Kidney tubule cell (primary cell): ENCODE results near the gene MECR.

Source experiments
- DNase-seq: peaks from one replicate; pipeline ENCODE4 v3.0.0-alpha.2; 2018; ENCODE audit warnings: low spot score

The MECR gene, protein sequence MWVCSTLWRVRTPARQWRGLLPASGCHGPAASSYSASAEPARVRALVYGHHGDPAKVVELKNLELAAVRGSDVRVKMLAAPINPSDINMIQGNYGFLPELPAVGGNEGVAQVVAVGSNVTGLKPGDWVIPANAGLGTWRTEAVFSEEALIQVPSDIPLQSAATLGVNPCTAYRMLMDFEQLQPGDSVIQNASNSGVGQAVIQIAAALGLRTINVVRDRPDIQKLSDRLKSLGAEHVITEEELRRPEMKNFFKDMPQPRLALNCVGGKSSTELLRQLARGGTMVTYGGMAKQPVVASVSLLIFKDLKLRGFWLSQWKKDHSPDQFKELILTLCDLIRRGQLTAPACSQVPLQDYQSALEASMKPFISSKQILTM

DNA sequence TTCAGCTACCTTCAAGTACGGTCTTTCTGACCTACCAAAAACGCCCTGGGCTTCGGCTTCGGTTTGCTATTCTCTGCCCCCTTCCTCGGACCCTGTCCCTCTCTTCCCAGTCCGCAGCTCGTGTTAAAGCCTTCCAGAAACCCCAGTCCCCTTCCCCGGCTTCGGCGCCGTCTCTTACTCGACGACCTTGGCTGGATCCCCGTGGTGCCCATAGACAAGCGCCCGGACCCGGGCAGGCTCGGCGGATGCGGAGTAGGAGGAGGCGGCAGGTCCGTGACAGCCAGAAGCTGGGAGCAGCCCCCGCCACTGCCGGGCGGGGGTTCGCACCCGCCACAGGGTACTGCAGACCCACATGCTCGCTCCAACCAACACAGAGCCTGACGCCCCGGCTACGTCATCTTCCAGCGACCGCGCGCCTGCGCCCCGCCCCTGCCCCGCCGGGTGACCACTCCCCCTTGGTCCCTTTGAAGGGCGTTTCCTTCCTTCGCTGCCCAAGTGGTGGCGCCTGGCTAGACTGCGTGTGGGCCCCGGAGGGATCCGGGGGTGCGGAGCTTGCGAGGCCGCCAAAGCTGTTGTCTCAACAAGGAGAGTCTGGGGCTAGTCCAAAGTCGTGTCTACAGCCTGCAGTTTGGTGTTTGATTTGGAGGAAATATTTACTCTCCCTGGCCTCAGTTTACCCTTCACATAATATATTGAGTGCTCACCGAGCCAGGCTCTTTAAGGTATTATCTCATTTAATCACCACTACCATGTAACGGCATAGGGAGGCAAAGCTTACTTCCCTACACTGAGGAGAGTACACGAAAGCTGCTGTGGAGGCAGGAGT is at the start of gene MECR:
Gene MECR, minus strand, starts transcription at position 382 of the 826 bp plus-strand sequence. Its CDS starts 28 bp downstream, at position 354.
- DNase-seq, result peak; percentile 90

DNA sequence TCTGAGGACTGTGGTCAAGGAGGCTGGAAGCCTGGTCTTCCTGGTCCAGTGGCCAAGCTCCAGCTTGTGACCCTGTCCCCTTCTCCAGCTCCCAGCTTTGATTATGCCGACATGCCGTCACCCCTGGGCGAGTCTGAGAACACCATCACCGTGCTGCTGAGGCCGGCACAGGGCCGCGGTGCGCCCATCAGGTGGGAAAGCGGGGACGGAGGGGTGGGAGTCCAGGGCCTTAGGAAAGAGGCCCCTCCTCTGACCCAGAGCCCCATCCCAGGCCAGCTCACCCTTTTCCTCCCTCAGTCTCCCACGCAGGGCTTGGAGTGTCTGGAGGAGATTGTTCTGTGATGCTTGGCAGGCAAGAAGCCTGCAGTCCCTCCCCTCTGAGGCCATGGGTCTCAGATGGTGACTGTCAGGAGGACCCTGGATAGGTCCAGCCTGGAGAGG is 49.2 kb upstream of the MECR start:
- DNase-seq, result no peak

DNA sequence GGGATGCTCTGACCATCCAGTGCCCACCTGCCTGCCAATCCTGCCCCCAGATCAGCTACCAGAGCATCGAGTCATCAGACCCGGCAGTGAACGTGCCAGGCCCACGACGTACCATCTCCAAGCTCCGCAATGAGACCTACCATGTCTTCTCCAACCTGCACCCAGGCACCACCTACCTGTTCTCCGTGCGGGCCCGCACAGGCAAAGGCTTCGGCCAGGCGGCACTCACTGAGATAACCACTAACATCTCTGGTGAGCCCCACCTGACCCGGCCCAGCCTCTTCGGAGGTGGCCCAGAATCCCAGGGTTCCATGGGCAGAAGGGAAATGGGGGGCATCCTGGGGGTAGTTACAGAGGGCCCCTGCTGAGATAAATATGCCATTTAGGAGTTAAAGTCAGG is 48.7 kb upstream of the MECR start:
- DNase-seq, result no peak

DNA sequence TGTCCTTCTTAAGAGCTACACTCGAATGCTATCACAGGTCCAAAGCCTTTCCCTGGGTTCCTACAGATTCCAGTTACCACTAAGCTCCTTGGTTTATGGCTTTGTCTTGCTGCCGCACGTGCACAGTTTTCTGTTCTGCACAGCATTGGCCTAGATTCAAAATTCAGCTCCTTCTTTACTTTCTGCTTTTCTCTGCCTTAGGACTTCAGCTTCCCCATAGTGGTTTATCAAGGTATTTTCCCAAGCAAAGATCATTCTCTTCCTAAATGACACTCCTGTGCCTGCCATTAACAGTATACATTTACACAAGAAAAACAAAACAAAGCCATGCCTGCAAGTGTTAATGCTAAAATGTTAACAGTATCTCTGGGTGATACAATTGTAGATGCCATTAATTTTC is 47.4 kb upstream of the MECR start:
- no peak for DNase-seq

DNA sequence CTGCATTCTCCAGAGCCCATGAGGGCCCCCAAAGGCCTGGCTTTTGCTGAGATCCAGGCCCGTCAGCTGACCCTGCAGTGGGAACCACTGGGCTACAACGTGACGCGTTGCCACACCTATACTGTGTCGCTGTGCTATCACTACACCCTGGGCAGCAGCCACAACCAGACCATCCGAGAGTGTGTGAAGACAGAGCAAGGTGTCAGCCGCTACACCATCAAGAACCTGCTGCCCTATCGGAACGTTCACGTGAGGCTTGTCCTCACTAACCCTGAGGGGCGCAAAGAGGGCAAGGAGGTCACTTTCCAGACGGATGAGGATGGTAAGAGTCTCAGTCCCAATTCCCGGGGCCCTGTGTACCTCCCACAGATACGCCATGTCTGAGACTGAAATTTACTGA is 44.7 kb upstream of the MECR start:
- DNase-seq, result no peak

DNA sequence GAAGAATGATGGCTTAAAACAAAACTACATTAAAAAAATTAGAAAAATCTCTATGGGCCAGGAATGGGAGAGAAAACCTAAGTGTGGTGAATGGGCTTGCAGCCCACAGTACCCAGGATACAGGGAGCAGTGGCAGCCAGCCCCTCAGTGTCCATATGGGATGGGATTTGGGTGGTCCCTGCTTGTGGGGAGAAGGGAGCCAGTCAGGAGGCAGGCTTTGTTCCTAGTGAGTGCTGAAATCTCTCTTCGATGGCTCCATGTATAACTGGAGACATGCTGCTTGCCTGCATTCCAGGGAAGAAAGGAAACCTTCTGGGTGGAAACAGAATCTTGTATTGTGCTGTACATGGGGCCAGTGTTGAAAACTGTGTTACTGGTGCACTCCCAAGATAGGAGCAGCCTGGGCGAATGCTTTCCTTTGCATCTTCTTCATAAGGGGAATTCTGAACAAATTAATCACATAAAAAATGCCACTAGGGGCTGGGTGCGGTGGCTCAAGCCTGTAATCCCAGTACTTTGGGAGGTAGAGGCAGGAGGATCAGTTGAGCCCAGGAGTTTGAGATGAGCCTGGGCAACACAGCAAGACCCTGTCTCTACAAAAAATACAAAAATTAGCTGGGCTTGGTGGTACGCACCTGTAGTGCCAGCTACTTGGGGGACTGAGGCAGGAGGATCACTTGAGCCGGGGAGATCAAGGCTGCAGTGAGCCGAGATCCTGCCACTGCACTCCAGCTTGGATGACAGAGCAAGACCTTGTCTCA is 41.6 kb upstream of the MECR start:
- no peak for DNase-seq

DNA sequence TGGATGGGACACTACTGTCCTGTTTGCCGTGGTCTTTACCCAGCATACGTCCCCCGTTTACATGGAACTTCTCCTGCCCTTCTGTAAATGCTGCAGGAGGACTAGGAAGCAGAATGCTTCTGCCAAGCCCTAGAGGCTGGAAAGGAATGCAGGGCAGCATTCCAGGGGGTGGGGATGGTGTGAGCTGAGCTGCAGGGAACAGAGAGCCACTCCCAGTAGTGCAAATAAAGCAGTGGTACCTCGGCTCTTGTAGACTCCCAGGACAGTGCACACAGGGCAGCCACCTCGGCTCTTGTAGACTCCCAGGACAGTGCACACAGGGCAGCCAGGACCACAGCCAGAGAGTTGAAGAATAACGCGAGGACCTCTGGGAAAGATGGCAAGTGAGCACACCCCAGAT is 41.0 kb upstream of the MECR start:
- peak; percentile 62 for DNase-seq

DNA sequence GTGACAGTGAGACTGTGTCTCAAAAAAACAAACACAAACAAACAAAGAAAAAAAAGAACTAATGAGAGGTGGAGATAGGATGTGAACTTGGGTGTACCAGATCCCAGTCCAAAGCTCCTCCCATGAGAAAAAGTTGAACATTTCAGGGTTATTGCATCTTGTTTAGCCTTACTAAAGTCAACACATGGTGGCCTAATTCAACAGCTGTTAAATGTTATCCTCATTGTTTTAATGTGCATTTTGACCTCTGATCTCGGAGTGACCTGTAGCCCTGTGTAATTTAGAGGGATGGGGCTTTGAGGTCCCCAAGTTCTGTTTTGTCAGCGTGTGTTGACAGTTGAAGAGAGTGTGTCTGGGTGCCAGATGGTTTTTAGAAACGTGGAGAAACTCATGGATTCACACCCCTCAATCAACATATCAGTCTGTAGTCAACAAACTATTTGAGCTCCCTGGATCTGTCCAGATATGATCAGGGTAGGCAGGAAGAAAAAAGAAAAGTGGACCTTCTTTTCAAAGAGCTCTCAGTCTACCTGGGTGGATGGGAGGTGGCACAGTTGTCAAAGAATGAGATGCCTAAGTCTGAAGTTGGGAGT is 40.3 kb upstream of the MECR start:
- no peak for DNase-seq

DNA sequence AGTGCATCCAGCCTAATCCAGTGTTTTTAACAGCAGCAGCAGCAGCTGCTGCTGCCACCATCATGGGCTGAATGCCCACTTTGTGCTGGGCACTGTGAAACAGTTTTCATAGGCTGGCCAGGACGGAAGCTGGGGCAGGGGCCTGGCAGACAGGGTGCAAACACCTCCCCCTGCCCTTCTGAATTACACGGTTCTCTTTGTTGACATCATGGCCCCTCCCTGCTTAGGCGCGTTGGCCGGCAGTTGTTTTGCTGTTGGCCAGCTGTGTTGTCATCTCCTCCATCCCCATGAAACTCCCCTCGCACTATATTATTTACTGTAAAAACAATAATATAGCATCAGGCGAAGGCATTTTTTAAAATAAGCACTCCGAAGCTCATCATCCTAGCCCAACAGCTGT is 38.6 kb upstream of the MECR start:
- no peak for DNase-seq

DNA sequence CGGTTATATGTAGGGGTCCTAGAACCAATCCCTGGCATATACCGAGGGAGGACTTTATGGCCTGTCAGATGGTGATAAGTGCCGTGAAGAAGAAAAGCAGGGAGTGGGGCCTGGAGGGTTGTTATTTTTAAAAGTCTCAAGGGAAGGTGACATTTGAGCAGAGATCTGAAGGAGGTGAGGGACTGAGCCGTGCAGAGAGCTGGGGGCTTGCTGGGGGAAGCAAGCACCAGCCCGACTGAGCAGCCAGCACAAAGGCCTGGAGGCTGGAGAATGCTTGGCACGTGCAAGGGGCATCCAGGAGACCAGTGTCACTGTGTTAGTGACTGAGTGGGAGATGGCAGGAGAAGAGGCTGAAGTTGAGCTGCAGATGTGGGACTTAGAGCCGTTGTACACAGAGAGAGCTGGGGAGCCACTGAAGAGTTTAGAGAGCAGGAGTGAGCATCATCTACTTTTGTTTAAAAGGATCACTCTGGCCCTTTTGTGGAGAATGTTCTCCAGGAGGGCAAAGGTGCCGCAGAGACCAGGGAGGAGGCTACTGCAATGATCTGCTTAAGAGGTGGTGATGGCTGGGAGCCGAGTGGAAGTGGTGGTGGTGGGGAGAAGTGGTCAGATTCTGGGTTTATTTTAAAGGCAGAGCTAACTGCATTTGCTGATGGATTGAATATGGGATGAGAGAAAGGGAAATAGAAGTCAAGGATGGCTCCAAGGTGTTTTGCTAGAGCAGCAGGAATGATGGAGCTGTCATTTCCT is 36.8 kb upstream of the MECR start:
- DNase-seq, result no peak

DNA sequence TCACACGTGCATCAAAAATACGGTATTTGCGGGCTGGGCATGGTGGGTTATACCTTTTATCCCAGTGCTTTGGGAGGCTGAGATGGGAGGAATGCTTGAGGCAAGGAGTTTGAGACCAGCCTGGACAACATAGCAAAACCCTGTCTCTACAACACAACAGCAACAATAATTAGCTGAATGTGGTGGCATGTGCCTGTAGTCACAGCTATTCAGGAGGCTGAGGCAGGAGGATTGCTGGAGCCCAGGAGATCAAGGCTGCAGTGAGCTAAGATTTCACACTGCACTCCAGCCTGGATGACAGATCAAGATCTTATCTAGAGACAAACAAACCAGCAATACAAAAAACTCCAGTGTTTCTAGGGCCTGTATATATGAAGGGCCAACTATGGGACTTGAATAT is 36.2 kb upstream of the MECR start:
- DNase-seq, result no peak

DNA sequence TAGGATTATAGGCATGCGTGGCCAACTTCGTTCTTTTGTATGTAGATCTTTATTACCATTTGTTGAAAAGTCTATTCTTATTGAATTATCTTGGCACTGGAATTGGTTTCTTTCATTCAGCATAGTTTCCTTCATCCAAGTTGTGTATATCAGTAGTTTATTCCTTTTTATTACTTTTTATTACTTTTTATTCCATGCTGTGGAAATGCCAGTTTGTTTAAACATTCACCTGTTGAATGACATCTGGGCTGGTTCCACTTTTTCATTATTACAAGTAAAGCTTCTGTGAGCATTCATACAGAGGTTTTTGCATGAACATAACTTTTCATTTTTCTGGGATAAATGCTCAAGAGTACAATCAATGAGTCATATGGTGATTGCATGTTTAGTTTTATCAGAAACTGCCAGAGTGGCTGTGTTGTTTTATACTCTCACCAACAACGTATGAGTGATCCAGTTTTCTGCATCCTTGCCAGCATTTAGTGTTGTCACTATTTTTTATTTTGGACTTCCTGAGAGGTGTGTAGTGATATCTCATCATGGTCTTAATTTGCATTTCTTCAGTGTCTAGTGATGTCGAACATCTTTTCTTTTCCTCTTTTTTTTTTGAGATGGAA is 34.1 kb upstream of the MECR start:
- DNase-seq, result no peak

DNA sequence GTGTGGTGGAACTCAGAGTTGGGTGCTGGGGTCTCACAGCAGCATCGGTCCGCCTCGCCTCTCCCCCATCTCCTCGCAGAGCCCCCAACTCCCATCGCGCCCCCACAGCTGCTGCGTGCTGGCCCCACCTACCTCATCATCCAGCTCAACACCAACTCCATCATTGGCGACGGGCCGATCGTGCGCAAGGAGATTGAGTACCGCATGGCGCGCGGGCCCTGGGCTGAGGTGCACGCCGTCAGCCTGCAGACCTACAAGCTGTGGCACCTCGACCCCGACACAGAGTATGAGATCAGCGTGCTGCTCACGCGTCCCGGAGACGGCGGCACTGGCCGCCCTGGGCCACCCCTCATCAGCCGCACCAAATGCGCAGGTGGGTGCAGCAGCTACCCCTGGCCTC is 29.8 kb upstream of the MECR start:
- no peak for DNase-seq

DNA sequence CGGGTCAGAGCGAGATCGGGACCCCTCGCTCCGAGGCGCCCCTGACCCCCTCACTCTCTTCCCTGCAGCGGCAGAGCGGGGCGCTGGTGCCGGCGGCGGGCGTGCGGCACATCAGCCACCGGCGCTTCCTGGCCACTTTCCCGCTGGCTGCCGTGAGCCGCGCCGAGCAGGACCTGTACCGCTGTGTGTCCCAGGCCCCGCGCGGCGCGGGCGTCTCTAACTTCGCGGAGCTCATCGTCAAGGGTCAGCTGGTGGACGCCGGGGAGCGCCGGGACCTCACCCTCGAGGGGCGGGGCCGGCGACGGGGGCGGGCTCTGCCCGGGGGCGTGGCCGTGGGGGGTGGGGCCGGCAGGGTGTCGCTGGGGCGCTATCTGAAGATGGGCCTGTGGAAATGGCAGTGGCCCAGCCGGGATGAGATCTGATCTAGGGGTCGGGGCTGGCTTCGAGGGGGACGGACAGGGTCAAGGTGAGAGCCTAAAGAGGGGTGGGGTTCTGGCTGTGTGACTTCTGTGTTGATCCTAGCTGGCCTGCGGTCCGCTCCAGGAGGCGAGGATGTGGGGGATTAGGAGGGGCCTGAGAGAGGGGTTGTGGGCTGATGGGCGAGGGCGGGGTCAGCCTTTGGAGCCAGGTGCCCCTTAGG is 29.2 kb upstream of the MECR start:
- DNase-seq, result peak; percentile 44

DNA sequence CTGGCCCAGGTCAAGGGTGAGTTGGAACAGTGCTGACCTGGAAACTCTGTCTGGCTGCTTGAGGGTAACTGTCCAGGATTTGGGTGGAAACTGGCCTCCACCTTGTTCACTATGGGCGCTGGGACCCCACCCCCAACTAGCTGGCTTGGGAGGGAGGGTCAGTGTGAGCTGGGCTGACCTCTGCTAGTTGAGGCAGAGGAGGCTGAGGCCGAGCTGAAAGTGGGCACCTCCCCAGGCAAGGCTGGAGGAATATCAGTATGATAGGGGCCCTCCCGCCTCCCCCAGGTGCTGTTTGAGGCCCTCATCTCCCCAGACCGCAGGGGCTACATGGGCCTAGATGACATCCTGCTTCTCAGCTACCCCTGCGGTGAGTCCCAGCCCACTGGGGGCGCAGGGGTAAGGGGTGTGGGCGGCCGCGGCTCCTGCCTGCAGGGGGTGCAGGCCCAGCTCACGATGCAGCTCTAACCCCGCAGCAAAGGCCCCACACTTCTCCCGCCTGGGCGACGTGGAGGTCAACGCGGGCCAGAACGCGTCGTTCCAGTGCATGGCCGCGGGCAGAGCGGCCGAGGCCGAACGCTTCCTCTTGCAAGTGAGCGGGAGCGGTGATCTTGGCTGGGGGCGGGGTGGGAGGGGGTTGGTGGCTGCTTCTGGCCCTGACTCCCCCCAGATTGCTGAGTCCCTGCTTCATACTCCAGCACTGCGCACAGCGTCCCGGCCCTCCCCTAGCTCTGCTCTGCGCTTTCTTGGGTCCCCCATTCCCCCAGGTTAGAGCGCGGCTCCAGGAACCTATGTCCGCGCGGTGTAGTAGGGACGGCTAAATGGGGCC is 28.5 kb upstream of the MECR start:
- DNase-seq, result no peak

DNA sequence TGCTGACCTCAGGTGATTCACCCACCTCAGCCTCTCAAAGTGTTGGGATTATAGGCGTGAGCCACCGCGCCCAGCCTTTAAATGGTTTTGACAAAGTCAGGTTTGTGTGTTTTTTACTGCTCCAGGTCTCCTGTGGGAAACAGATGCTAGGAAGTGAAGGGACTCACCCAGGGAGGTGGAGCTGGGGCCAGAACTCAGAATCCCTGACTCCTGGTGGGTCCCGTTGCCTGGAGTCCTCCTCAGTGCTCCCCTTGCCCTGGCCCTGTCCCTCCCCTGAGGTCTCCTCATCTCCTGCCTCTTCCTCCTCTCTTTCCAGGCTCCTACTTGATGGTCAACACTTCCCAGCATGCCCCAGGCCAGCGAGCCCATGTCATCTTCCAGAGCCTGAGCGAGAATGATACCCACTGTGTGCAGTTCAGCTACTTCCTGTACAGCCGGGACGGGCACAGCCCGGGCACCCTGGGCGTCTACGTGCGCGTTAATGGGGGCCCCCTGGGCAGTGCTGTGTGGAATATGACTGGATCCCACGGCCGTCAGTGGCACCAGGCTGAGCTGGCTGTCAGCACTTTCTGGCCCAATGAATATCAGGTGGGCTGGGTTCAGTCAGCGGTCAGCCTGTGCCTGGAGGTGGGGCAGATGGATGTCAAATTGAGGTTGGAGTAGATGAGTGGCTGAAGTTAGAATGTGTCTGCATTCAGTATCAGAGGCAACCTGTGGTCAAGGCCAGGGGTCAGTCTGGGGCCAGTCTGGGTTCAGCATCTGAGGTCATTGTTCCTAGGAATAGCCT is 27.6 kb upstream of the MECR start:
- no peak for DNase-seq

DNA sequence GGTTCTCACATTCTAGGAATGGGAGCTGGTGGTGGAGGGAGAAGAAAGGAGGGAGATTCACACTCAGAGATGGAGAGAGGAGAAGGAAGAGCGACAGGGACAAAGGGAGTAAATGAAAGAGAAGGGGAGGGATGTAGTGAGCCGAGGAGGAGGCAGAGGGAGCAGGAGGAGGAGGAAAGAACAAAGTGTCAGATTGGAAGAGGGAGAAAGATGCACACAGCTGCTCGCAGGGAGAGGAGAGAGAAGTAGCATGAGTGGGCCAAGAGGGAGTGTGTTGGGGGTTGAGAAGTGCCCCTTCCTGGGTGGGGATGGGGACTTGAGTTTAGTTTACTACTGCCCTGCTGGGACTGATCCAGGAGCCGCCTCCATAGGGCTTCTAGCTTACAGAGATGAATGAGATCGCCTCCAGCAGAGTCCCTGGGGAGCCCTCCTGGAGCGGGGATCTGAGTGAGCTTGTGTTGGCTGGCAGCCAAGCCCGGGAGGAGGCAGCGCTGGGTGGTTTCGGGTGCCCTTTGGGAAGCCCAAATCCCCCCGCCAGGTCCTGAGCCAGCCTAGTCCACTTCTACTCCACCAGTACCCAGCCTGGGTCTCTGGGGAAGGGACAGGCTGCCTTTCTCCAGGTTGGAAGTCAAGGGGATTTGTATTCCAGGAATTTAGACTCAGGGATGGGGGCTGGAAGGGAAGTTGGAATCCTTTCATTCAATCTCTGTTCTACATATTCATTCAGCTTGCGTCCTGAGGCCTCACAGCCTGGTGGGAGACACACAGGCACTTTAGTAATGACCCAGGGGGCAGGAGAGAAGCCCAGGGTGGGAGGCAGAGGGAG is 26.5 kb upstream of the MECR start:
- no peak for DNase-seq

DNA sequence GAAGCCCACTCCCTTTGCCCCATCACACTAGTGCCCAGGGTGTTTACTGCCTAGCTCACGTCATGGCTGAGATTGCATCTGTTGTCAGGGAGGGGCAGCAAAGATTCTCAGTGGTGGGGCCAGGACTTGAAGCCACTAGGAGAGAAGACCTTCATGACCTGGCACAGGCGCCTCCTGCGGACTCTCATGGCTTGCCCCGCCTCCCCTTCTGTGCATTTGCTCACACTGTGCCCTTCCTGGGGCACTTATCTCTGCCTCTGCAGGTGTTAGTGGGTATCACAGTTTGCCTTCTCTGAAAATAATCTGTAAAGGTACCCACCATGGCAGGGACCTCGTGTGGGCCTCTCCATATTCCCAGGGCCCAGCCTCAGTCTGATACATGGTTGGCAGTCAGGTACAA is 25.7 kb upstream of the MECR start:
- no peak for DNase-seq
